NCI-H345 (cell line): ENCODE measurements around the gene VMP1.
"Not testable (repeated sequence)": the region's sequence is repeated elsewhere in the genome, so short reads cannot be mapped to it uniquely, and the experiment has no call there.

Experiments used
- DNase-seq: peaks from one replicate; lab custom pipeline; 2025; lab: John Stamatoyannopoulos, UW

VMP1 gene

DNA sequence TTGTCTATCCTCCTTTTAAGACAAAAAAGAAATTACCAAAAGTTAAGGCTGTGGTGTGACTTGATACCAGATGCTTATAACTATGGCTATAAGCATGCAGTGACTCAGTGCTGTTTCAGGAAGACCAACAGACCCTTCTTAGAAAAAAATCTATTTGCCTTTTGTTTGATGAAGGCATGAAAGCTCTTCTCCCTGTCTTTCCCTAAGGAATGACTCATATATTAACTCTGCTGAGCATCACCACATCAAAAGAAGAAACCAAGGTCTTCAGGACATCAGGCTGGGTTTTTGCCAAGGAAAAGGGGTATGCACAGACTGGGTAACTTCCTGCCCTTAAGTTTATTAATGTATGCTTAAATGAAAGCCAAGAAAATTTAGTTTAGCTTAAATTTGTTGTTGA, 47.1 kb downstream of the VMP1 start:
- no peak for DNase-seq

DNA sequence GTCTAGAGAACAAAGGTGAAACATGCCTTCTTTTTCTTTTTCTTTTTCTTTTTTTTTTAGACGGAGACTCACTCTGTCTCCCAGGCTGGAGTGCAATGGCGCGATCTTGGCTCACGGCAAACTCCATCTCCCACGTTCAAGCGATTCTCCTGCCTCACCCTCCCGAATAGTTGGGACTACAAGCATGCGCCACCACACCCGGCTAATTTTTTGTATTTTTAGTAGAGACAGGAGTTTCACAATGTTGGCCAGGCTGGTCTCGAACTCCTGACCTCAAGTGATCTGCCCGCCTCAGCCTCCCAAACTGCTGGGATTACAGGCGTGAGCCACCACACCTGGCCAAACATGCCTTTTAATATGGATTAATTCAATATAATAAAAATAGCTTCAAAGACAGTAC, 47.6 kb downstream of the VMP1 start:
- not testable (repeated sequence) for DNase-seq

- DNase-seq, result no peak
Measured at GRCh38 chr17:59756236-59756818, 48.9 kb downstream of the VMP1 start.

GRCh38 chr17:59757043-59757442, 49.6 kb downstream of the VMP1 start:
- no peak for DNase-seq

- DNase-seq, result no peak
Measured at GRCh38 chr17:59757470-59757869, 50.0 kb downstream of the VMP1 start.

DNA sequence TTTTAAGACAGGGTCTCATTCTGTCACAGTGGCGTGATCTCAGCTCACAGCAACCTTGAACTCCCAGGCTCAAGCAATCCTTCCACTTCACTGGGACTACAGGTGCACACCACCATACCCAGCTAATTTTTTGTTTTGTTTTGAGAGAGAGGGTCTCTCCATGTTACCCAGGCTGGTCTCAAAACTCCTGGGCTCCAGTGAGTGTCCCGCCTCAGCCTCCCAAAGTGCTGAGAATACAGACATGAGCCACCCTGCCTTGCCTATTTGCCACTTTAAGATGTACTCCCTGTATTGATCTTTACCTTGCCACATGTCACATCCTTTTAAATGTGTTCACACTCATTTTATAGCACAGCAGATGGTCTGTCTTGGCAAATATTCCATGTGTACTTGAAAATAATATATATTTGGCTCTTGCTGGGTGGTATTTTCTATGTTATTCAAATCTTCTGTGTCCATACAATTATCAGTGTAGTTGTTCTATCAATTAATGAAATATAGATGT, 50.5 kb downstream of the VMP1 start:
- no peak for DNase-seq

DNA sequence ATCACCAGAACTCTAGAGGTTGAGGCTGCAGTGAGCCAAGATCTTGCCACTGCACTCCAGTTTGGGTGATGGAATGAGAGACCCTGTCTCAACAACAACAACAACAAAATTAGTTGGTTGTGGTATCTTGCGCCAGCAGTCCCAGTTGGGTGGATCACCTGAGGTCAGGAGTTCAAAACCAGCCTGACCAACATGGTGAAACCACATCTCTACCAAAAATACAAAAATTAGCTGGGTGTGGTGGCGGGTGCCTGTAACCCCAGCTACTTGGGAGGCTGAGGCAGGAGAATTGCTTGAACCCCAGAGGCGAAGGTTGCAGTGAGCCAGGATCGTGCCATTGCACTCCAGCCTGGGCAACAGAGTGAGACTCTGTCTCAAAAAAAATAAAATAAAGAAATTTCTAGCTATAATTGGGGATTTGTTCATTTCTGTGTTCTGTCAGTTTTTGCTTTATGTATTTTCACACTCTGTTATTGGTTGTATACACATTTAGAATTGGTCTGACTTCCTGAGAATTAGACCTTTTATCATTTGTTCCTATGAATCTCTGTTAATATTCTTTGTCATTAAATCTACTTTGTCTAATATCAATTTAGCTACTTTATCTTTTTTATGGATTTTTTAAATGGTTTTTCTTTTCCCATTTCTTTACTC, 51.7 kb downstream of the VMP1 start:
- DNase-seq, result not testable (repeated sequence)

- DNase-seq, result no peak
Measured at GRCh38 chr17:59760160-59760559, 52.7 kb downstream of the VMP1 start.

GRCh38 chr17:59761385-59762048, 54.1 kb downstream of the VMP1 start:
- DNase-seq, result no peak

- DNase-seq, result no peak
Measured at GRCh38 chr17:59762049-59762823, 54.8 kb downstream of the VMP1 start.

GRCh38 chr17:59762824-59763374, 55.4 kb downstream of the VMP1 start:
- no peak for DNase-seq

DNA sequence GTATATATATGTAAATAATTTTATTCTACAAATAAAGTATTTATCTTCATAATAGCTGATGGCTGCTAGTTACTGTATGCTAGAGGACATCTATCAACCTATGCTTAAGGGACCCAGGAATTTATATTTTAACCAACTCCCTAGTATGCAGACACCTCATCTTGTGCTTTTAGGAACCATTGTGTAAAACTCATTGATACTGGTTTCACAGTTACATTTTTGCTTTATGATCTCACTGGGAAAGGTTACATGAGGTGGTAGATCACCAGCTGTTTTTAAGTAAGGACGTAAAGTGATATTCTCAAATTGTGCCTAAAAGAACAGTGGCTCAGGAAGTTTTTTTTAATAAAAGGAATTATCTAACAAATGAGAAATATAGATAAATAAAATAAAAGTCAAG, 56.4 kb downstream of the VMP1 start:
- DNase-seq, result no peak

- DNase-seq, result no peak
Measured at GRCh38 chr17:59764292-59764741, 56.9 kb downstream of the VMP1 start.

- no peak for DNase-seq
Measured at GRCh38 chr17:59765038-59765437, 57.6 kb downstream of the VMP1 start.

- no peak for DNase-seq
Measured at GRCh38 chr17:59766491-59766890, 59.0 kb downstream of the VMP1 start.

- no peak for DNase-seq
Measured at GRCh38 chr17:59767176-59767575, 59.7 kb downstream of the VMP1 start.

DNA sequence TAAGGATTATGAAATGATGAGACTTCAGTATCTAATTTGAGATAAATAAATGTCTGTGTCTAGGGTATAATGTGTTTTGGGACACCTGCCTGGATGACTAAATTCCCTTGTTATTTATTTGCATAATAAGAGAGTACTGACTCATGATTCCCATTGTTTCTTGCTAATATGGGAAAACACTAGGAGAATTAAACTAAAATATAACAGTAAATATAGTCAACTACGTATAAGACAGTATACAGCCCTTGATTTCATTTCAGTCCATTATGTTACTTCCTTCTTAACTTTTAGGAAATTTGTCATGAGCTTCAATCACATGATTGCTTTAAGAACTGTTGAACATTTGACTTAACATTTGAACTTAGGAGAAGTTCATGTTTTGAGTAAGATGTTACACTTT, 62.4 kb downstream of the VMP1 start:
- no peak for DNase-seq

DNA sequence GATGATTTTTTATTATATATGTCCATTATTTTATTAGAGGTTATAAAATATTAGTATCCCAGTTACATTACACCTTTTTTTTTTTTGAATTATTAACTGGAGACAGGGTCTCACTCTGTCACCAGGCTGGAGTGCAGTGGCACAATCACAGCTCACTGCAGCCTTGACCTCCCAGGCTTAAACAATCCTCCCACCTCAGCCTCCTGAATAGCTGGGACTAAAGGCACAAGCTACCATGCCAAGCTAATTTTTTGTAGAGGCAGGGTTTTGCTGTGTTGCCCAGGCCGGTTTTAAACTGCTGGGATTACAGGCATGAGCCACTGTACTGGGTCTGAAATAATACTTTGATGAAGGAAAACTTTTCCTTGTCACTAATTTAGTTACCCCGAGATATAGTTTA, 63.6 kb downstream of the VMP1 start:
- no peak for DNase-seq

DNA sequence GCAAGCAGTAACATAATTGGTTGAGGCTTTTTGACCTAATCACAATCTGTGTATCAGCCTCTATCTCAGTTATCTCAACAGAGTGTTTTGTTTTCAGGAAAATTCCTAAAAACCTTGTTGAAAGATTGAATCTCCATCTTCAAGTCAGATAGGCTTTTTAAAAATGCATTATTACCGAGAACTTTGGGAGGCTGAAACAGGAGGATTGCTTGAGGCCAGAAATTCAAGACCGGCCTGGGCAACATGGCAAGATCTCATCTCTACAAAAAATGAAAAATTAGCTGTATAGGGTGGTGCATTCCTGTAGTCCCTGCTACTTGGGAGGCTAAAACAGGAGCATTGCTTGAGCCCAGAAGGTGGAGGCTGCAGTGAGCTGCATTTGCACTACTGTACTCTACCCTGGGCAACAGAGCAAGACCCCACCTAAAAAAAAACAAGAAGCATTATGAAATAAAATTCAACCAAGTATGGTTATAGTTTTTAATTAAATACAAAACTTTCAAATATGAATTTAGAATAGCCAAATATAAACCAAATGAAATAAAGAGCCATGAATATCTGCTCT, 68.4 kb downstream of the VMP1 start:
- DNase-seq, result no peak

- DNase-seq, result no peak
Measured at GRCh38 chr17:59776577-59776976, 69.1 kb downstream of the VMP1 start.

DNA sequence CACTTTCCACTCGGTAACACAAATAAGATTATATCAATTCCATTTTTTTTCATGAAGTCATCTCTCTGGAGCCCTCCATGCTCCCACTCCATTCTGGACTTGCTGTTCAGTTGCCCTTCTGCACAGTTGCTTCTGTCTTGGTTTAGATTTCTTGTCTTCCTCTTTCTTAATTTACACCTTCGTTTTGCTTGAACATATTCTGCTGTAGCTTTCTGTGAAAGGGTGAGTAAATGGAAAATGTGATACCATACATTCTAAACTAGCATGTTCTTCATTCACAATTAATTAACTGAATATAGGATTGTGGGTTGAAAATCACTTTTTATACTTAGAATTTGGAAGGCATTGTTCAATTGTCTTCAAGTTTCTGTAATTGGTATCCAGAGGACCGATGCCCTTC, 69.6 kb downstream of the VMP1 start:
- DNase-seq, result no peak

DNA sequence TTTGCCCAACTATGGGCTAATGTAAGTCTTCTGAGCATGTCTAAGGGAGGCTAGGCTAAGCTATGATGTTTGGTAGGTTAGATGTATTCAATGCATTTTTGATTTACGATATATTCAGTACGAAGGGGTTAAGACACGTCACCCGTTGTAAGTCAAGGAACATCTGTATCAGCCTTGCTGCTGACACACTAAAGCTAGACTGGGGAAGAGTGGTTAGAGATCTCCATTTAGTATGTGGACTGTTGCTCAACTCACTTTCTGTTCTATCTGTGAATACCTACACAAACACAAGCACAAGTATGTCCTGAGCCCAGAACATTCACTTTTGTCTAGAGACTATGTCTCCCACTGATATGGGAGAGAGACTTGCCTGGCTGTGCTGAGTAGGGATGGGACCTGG, 71.5 kb downstream of the VMP1 start:
- no peak for DNase-seq
